ENCODE data around the gene CLIP2.

Gene CLIP2

DNA sequence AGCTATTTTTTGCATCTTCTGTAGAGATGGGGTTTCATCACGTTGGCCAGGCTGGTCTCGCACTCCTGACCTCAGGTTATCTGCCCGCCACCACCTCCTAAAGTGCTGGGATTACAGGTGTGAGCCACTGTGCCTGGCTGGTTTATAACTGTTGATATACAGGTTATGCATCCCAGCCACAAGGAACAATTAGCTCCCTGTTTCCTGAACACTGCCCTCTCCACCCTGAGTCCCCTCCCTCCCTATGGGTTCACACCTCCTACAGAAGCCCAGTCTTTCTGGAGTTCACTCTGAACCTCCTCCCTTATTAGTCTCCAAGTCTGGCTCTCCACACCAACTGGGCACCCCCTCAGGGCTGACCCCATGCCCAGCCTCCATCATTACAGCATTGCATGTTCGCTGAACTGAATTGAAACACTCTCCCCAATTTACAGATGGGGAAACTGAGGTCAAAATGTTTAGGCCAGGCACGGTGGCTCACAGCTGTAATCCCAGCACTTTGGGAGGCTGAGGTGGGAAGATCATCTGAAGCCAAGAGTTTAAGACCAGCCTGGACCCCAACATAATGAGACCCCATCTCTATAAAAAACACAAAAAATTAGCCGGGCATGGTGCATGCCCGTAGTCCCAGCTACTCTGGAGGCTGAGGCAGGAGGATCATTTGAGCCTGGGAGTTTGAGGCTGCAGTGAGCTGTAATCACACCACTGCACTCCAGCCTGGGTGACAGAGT is 1.7 kb upstream of the CLIP2 start:
- H3K4me1 Mint-ChIP-seq = peaks cover 25% of the 10 kb centered on the region
- H3K4me3 Mint-ChIP-seq = no peak overlapping the region
- H3K36me3 Mint-ChIP-seq (ENCODE audit: low read depth) = no peaks in the 10 kb centered on the region
- H3K9me3 Mint-ChIP-seq = no peaks in the 10 kb centered on the region
- TF ChIP-seq, protein P1, sequence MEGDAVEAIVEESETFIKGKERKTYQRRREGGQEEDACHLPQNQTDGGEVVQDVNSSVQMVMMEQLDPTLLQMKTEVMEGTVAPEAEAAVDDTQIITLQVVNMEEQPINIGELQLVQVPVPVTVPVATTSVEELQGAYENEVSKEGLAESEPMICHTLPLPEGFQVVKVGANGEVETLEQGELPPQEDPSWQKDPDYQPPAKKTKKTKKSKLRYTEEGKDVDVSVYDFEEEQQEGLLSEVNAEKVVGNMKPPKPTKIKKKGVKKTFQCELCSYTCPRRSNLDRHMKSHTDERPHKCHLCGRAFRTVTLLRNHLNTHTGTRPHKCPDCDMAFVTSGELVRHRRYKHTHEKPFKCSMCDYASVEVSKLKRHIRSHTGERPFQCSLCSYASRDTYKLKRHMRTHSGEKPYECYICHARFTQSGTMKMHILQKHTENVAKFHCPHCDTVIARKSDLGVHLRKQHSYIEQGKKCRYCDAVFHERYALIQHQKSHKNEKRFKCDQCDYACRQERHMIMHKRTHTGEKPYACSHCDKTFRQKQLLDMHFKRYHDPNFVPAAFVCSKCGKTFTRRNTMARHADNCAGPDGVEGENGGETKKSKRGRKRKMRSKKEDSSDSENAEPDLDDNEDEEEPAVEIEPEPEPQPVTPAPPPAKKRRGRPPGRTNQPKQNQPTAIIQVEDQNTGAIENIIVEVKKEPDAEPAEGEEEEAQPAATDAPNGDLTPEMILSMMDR (IDR thresholded peaks at IDR 0.05) = no peak
- DNase-seq = no peak
- H3K27ac Mint-ChIP-seq = no peak overlapping the region
- peaks cover 34% of the 10 kb centered on the region for H3K27me3 Mint-ChIP-seq (ENCODE audit: low read depth, poor library complexity)

DNA sequence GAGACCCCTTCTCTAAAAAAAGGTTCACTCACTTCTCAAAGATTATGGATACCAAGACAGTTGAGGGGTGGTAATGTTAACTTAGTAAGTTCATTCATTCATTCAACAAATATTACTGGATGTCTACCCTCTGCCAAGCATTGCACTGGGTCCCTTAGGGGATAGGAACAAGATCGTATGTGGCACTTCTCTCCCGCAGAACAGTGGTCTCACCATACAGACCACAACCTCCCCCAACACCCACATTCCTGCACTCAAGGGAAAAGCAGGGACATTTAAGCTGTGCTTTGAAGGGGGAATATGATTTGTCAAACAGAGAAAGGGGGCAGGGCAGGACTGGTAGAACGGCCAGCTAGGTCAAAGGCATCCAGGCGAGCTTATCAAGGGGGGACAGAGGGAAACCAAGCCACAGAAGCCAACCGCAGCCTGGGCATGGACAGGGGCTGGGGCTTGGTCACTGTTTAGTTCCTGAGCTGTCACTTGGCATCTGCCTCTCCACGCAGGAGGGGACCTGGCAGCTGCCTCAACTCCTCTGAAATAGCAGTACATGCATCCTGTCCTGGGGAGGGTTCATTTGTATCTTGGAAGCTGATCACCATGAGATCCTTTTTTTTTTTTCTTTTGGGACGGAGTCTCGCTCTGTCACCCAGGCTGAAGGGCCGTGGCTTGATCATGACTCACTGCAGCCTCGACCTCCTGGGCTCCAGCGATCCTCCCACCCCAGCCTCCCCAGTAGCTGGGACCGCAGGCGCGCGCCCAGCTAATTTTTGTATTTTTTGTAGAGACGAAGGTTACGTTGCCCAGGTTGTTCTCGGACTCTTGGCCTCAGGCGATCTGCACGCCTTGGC is 949 bp upstream of the CLIP2 start:
- peak overlapping the region; percentile 88 for H3K4me3 Mint-ChIP-seq
- H3K27me3 Mint-ChIP-seq (ENCODE audit: low read depth, poor library complexity) = peaks cover 27% of the 10 kb centered on the region
- no peak for DNase-seq
- no peaks in the 10 kb centered on the region for H3K9me3 Mint-ChIP-seq
- H3K27ac Mint-ChIP-seq = no peak overlapping the region
- H3K4me1 Mint-ChIP-seq = peaks cover 30% of the 10 kb centered on the region
- peaks cover under 1% of the 10 kb centered on the region for H3K36me3 Mint-ChIP-seq (ENCODE audit: low read depth)
- TF ChIP-seq, protein P1 (IDR thresholded peaks at IDR 0.05) = no peak

DNA sequence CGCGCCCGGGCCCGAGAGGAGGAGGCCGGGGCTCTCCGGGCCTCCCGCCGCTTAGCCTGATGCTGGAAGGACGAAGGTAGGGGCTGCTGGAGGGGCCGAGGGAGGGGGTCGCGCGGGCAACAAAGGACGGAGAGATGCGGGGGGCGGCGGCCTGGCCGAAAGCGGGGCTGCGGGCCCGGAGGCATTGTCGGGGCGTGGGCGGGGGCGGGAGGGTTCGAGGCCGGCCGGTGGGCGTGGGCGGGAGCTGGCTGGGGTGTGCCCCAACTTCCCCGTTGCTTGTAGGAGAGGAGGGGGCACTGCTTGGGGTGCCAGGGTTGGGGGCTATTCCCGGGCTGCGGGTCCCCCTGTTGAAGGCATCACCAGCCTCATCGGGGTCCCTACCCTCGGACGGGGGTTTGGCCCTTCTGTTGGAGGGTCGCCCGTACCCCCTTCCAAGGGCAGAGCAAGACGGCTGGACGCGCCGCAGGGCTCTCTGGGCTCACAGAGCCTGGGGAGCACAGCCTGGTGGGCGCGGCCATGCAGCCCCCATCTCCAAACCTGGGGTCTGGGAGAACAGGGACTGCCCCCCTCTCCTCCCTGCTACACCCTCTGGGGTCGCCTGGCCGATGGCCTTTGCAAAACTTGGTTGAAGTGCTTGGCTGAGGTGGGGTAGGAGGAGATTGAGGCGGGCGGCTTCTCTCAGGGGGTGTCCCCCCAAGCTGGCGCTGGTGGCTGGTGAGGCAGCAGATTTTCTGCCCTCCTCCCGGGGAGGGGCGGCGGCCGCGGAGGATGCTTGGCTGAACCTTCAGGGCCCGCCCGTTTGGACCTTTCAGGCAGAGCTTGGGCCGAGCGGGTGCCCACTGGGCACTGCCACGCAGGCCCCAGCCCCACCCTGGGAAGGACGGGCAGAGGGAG is 699 bp downstream of the CLIP2 start:
- no peak overlapping the region for H3K27ac Mint-ChIP-seq
- TF ChIP-seq, protein P1 (IDR thresholded peaks at IDR 0.05) = no peak
- DNase-seq = peak; percentile 51
- H3K9me3 Mint-ChIP-seq = no peaks in the 10 kb centered on the region
- H3K4me1 Mint-ChIP-seq = peaks cover 42% of the 10 kb centered on the region
- H3K4me3 Mint-ChIP-seq = peak overlapping the region; percentile 80
- peaks cover 5% of the 10 kb centered on the region for H3K36me3 Mint-ChIP-seq (ENCODE audit: low read depth)
- H3K27me3 Mint-ChIP-seq (ENCODE audit: low read depth, poor library complexity) = peaks cover 23% of the 10 kb centered on the region

DNA sequence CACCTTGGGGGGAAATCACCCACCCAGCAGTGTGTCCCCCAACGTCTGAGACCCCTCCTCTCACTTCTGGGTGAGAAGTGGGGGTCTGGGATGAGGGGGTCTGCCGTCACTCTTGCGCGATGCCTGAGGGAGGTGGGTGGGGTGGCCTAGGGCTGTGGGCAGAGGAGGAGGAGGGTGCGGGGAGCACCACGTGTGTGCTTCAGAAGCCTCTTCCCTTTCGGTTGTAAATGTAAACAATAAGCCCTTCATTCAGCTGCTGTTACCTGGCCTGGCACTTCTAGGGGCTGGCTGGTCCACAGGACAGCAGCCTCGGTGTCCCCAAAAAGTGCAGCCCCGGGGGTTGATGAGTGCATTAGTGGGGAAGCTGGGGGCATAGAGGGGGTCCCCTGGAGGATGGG is 1.3 kb downstream of the CLIP2 start:
- DNase-seq = no peak
- H3K36me3 Mint-ChIP-seq (ENCODE audit: low read depth) = peaks cover 11% of the 10 kb centered on the region
- peaks cover 23% of the 10 kb centered on the region for H3K27me3 Mint-ChIP-seq (ENCODE audit: low read depth, poor library complexity)
- peaks cover 2% of the 10 kb centered on the region for H3K9me3 Mint-ChIP-seq
- H3K4me1 Mint-ChIP-seq = peaks cover 49% of the 10 kb centered on the region
- peak overlapping the region; percentile 80 for H3K4me3 Mint-ChIP-seq
- TF ChIP-seq, protein P1 (IDR thresholded peaks at IDR 0.05) = no peak
- H3K27ac Mint-ChIP-seq = no peak overlapping the region

DNA sequence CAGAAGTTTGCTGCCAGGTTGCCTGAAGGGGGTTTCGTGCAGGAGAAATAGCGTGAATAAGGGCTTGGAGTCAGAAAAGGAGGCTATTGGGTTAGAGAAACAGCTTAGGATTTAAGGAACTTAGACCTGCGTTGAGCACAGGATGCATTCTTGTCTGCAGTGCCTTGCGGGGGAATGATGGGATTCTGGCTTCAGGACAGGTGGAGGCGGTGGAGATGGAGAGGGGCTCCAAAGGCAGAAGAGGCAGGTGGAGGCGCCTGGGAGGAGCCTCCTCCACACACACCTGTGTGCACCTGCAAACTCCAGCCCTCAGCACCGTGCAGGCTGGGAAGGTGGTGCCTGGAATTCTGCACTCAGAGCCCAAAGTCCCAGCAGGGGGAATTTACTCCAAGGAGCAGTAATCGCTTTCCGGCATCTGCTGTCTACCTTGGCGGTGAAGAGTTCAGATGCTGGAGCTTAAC is 1.8 kb downstream of the CLIP2 start:
- H3K9me3 Mint-ChIP-seq = peaks cover 6% of the 10 kb centered on the region
- H3K27ac Mint-ChIP-seq = no peak overlapping the region
- TF ChIP-seq, protein P1 (IDR thresholded peaks at IDR 0.05) = no peak
- peaks cover 23% of the 10 kb centered on the region for H3K27me3 Mint-ChIP-seq (ENCODE audit: low read depth, poor library complexity)
- no peak for DNase-seq
- H3K4me3 Mint-ChIP-seq = peak overlapping the region; percentile 80
- H3K36me3 Mint-ChIP-seq (ENCODE audit: low read depth) = peaks cover 16% of the 10 kb centered on the region
- peaks cover 49% of the 10 kb centered on the region for H3K4me1 Mint-ChIP-seq
